Measurements from ENCODE around the gene RHBDF2. TPM values are rescaled to one million over a fixed set of nuclear protein-coding genes. Genes with fewer than 3 reads are reported as not detected.

Gene RHBDF2
- total and polyA plus RNA-seq, 2 donors (not counting 3 experiments of a cell fraction or from before 2014, with no cell fraction given): 25.5 to 38.5 TPM

DNA sequence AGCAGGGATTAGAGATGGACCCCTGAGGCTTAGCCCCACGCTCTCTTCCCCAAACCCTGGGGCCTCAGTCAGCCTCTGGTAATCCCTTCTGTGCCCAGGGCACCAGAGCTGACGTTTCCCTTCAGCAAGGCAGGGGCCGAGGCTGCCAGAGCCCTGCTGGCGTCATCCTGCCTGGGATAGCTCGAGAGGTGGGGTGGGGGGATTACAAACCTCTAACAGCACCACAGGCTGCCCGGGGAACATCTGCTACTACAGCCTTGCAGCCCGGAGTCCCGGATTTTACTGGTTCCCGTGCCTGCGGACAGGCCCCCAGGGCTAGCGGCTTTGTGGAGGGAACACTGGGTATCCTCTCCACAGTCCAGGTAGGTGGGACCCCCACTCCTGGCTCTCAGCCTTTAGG, 33.9 kb downstream of the RHBDF2 start, which contains the start of gene AANAT:
Gene AANAT (plus strand): TSS at position 238 of the 400 bp plus-strand sequence. CDS start 1,144 bp downstream, outside the sequence.
- Histone ChIP-seq H3K36me3 (ENCODE audit: control insufficient read depth in 2 of 2, extremely low read depth in 1 of 2, insufficient read depth in 2 of 2, low read length in 2 of 2) (peaks cover 0 to 6% of the 10 kb centered on the region in 2 experiments), H3K9me1 (replicated peaks; ENCODE audit: control insufficient read depth, extremely low read depth, insufficient read depth, low read length) (no peaks in the 10 kb centered on the region), H3K27me3 (ENCODE audit: control insufficient read depth in 2 of 2, insufficient read depth in 2 of 2, low read length in 2 of 2) (no peaks in the 10 kb centered on the region), H3K9ac (replicated peaks; ENCODE audit: extremely low read depth, insufficient read depth, low read length) (no peak within 1 kb of the TSS), H3K4me2 (ENCODE audit: insufficient read depth, low read length) (no peak within 1 kb of the TSS), H3K9me3 (replicated peaks; ENCODE audit: control insufficient read depth, insufficient read depth, low read length) (no peaks in the 10 kb centered on the region), H3K79me2 (ENCODE audit: control insufficient read depth, insufficient read depth, low read length) (no peaks in the 10 kb centered on the region), H3K4me1 (ENCODE audit: control insufficient read depth, extremely low read depth, insufficient read depth, low read length) (no peaks in the 10 kb centered on the region), H2AFZ (ENCODE audit: low read depth, low read length) (no peak within 1 kb of the TSS), H3K4me3 (replicated peaks in 1 of 3; ENCODE audit: insufficient read depth in 1 of 3, low read depth in 1 of 3, low read length in 3 of 3) (no peak within 1 kb of the TSS), H3K27ac (ENCODE audit: insufficient read depth, low read depth, low read length) (no peak within 1 kb of the TSS), H4K20me1 (replicated peaks; ENCODE audit: control insufficient read depth, extremely low read depth, insufficient read depth, low read length) (no peaks in the 10 kb centered on the region)
- POLR2A ChIA-PET: no interaction called here
- DNase-seq (ENCODE audit: low read depth, low spot score) (no peak), FAIRE-seq (no peak)
- CTCF ChIA-PET: interaction anchor here (0.8 to 3.4 kb wide), 14 partner anchors 8 to 214 kb away, joined by 3 to 110 read pairs (median 6); no protein-coding TSS in a partner anchor
- dilution Hi-C loops (cut with MboI; ENCODE audit: extremely low pct_ligation_motif_present, low sequenced_read_pairs) (no loop called here), intact Hi-C loops (cut with micrococcal nuclease) (loop anchor here (2.0 kb wide), 1 partner anchor 59 kb away; no protein-coding TSS in a partner anchor)
- no peak for TF ChIP-seq FOS (IDR thresholded peaks at IDR 0.05; ENCODE audit: borderline replicate concordance, insufficient read depth, low read length)
- TF ChIP-seq, protein P1, sequence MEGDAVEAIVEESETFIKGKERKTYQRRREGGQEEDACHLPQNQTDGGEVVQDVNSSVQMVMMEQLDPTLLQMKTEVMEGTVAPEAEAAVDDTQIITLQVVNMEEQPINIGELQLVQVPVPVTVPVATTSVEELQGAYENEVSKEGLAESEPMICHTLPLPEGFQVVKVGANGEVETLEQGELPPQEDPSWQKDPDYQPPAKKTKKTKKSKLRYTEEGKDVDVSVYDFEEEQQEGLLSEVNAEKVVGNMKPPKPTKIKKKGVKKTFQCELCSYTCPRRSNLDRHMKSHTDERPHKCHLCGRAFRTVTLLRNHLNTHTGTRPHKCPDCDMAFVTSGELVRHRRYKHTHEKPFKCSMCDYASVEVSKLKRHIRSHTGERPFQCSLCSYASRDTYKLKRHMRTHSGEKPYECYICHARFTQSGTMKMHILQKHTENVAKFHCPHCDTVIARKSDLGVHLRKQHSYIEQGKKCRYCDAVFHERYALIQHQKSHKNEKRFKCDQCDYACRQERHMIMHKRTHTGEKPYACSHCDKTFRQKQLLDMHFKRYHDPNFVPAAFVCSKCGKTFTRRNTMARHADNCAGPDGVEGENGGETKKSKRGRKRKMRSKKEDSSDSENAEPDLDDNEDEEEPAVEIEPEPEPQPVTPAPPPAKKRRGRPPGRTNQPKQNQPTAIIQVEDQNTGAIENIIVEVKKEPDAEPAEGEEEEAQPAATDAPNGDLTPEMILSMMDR (IDR thresholded peaks at IDR 0.05; ENCODE audit: extremely low read depth in 1 of 2, insufficient read depth in 1 of 2, low read depth in 1 of 2, low read length in 2 of 2): no peak
- no peak for TF ChIP-seq EZH2 (IDR thresholded peaks at IDR 0.05; ENCODE audit: borderline replicate concordance, low read depth, low read length, severe bottlenecking)
- BruUV-seq (replicated peaks): no TSS peak

DNA sequence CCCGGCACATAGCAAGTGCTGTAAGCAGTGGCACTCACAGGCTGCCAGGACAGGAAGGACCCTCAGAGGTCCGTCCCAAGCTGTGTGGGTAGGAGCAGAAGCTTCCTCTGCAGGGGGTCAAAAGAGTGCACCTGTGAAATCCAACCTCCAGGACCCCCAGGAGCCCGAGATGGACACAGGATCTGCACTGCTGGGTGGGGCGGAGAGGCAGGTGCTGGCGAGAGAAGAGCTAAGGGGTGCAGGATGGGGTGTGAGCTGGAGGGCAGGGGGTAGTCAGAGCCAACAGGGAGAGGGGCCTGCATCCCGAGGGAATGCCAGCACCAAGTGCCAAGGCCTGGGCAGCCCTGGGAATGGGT, 34.5 kb downstream of the RHBDF2 start:
- Histone ChIP-seq H3K79me2 (ENCODE audit: control insufficient read depth, insufficient read depth, low read length) (no peaks in the 10 kb centered on the region), H3K4me1 (ENCODE audit: control insufficient read depth, extremely low read depth, insufficient read depth, low read length) (no peaks in the 10 kb centered on the region), H3K36me3 (ENCODE audit: control insufficient read depth in 2 of 2, extremely low read depth in 1 of 2, insufficient read depth in 2 of 2, low read length in 2 of 2) (peaks cover 0 to 2% of the 10 kb centered on the region in 2 experiments), H3K27me3 (ENCODE audit: control insufficient read depth in 2 of 2, insufficient read depth in 2 of 2, low read length in 2 of 2) (no peaks in the 10 kb centered on the region), H3K9ac (replicated peaks; ENCODE audit: extremely low read depth, insufficient read depth, low read length) (no peak overlapping the region), H3K9me1 (replicated peaks; ENCODE audit: control insufficient read depth, extremely low read depth, insufficient read depth, low read length) (no peaks in the 10 kb centered on the region), H2AFZ (ENCODE audit: low read depth, low read length) (no peak overlapping the region), H4K20me1 (replicated peaks; ENCODE audit: control insufficient read depth, extremely low read depth, insufficient read depth, low read length) (no peaks in the 10 kb centered on the region), H3K4me3 (replicated peaks in 1 of 3; ENCODE audit: insufficient read depth in 1 of 3, low read depth in 1 of 3, low read length in 3 of 3) (no peak overlapping the region), H3K9me3 (replicated peaks; ENCODE audit: control insufficient read depth, insufficient read depth, low read length) (no peaks in the 10 kb centered on the region), H3K27ac (ENCODE audit: insufficient read depth, low read depth, low read length) (no peak overlapping the region), H3K4me2 (ENCODE audit: insufficient read depth, low read length) (no peak overlapping the region)
- ChIA-PET POLR2A (interaction anchor here (0.5 kb wide), 1 partner anchor 32 kb away, joined by 5 read pairs; no protein-coding TSS in a partner anchor), CTCF (interaction anchor here (0.8 to 3.4 kb wide), 14 partner anchors 9 to 215 kb away, joined by 3 to 110 read pairs (median 6); no protein-coding TSS in a partner anchor)
- DNase-seq (ENCODE audit: low read depth, low spot score): no peak
- dilution Hi-C loops (cut with MboI; ENCODE audit: extremely low pct_ligation_motif_present, low sequenced_read_pairs) (no loop called here), intact Hi-C loops (cut with micrococcal nuclease) (loop anchor here (1.0 to 2.0 kb wide), 3 partner anchors 35 to 58 kb away; partner anchors contain the start of gene RHBDF2)
- no peak for FAIRE-seq
- no peak for TF ChIP-seq POLR2AphosphoS5 (IDR thresholded peaks at IDR 0.05; ENCODE audit: insufficient read depth, low read depth, low read length)
- no peak for TF ChIP-seq FOS (IDR thresholded peaks at IDR 0.05; ENCODE audit: borderline replicate concordance, insufficient read depth, low read length)
- TF ChIP-seq JUN (IDR thresholded peaks at IDR 0.05; ENCODE audit: borderline replicate concordance, insufficient read depth, insufficient read length, low read depth): no peak
- no peak for TF ChIP-seq GATA2 (IDR thresholded peaks at IDR 0.05; ENCODE audit: insufficient read depth, insufficient read length, low read depth, low read length)
- no peak for TF ChIP-seq MYC (IDR thresholded peaks at IDR 0.05; ENCODE audit: low read depth, low read length)
- no peak for TF ChIP-seq POLR2A (IDR thresholded peaks at IDR 0.05; ENCODE audit: low read depth, low read length)
- TF ChIP-seq, protein P1 (IDR thresholded peaks at IDR 0.05; ENCODE audit: extremely low read depth in 1 of 2, insufficient read depth in 1 of 2, low read depth in 1 of 2, low read length in 2 of 2): no peak
- no peak for TF ChIP-seq EZH2 (IDR thresholded peaks at IDR 0.05; ENCODE audit: borderline replicate concordance, low read depth, low read length, severe bottlenecking)
- TF ChIP-seq, protein P2, sequence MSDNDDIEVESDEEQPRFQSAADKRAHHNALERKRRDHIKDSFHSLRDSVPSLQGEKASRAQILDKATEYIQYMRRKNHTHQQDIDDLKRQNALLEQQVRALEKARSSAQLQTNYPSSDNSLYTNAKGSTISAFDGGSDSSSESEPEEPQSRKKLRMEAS (IDR thresholded peaks at IDR 0.05; ENCODE audit: insufficient read depth, insufficient read length): no peak
- BruUV-seq (replicated peaks): no TSS peak
